ENCODE measurements around the gene MKI67.
"Not testable (repeated sequence)": the region's sequence is repeated elsewhere in the genome, so short reads cannot be mapped to it uniquely, and the experiment has no call there.

Gene MKI67

GRCh38 chr10:128098631-128099030, 27.6 kb downstream of the MKI67 start:
- DNase-seq (ENCODE audit: insufficient read length) (no peak), FAIRE-seq (no peak)
- no peak for TF ChIP-seq TAF1 (IDR thresholded peaks at IDR 0.05; ENCODE audit: borderline replicate concordance, low read depth, low read length)
- TF ChIP-seq POLR2AphosphoS5 (IDR thresholded peaks at IDR 0.05; ENCODE audit: low read depth, low read length), result no peak
- no peak for TF ChIP-seq POLR2A (IDR thresholded peaks at IDR 0.05; ENCODE audit: low read depth, low read length)

GRCh38 chr10:128097783-128098182, 28.4 kb downstream of the MKI67 start:
- no peak for FAIRE-seq
- TF ChIP-seq TAF1 (IDR thresholded peaks at IDR 0.05; ENCODE audit: borderline replicate concordance, low read depth, low read length) (no peak), POLR2AphosphoS5 (IDR thresholded peaks at IDR 0.05; ENCODE audit: low read depth, low read length) (peak; percentile 62; the same call in 1 of the 2 replicates), POLR2A (IDR thresholded peaks at IDR 0.05; ENCODE audit: low read depth, low read length) (no peak; the same call in 1 of the 2 replicates)
- no peak for DNase-seq (ENCODE audit: insufficient read length)

GRCh38 chr10:128096486-128097199, 29.6 kb downstream of the MKI67 start:
- DNase-seq (ENCODE audit: insufficient read length), result no peak

GRCh38 chr10:128095753-128096469, 30.3 kb downstream of the MKI67 start:
- no peak for FAIRE-seq
- no peak for DNase-seq (ENCODE audit: insufficient read length)
- TF ChIP-seq TAF1 (IDR thresholded peaks at IDR 0.05; ENCODE audit: borderline replicate concordance, low read depth, low read length) (no peak), POLR2AphosphoS5 (IDR thresholded peaks at IDR 0.05; ENCODE audit: low read depth, low read length) (0 out of 2 replicates have a peak, but pooled peaks have one; percentile 33)

More at GRCh38 chr10:128096486-128097199, 29.6 kb downstream of the MKI67 start:
- TF ChIP-seq POLR2AphosphoS5 (IDR thresholded peaks at IDR 0.05; ENCODE audit: low read depth, low read length) (peak; percentile 24; the same call in 1 of the 2 replicates), POLR2A (IDR thresholded peaks at IDR 0.05; ENCODE audit: low read depth, low read length) (no peak), TAF1 (IDR thresholded peaks at IDR 0.05; ENCODE audit: borderline replicate concordance, low read depth, low read length) (no peak)
- FAIRE-seq, result no peak

- no peak; the same call in 1 of the 2 replicates for TF ChIP-seq POLR2AphosphoS5 (IDR thresholded peaks at IDR 0.05; ENCODE audit: low read depth, low read length)
- TF ChIP-seq POLR2A (IDR thresholded peaks at IDR 0.05; ENCODE audit: low read depth, low read length), result peak; percentile 32; the same call in 1 of the 2 replicates
- no peak for TF ChIP-seq TAF1 (IDR thresholded peaks at IDR 0.05; ENCODE audit: borderline replicate concordance, low read depth, low read length)
- no peak for DNase-seq (ENCODE audit: insufficient read length)
Observed at GRCh38 chr10:128095027-128095752, 31.0 kb downstream of the MKI67 start.

GRCh38 chr10:128094596-128094995, 31.6 kb downstream of the MKI67 start:
- FAIRE-seq; DNase-seq (ENCODE audit: insufficient read length): not testable (repeated sequence)

More at GRCh38 chr10:128095027-128095752, 31.0 kb downstream of the MKI67 start:
- FAIRE-seq, result no peak

GRCh38 chr10:128092454-128092853, 33.8 kb downstream of the MKI67 start:
- TF ChIP-seq TAF1 (IDR thresholded peaks at IDR 0.05; ENCODE audit: borderline replicate concordance, low read depth, low read length) (no peak), POLR2AphosphoS5 (IDR thresholded peaks at IDR 0.05; ENCODE audit: low read depth, low read length) (no peak), POLR2A (IDR thresholded peaks at IDR 0.05; ENCODE audit: low read depth, low read length) (no peak)
- DNase-seq (ENCODE audit: insufficient read length) (no peak), FAIRE-seq (no peak)

- TF ChIP-seq TAF1 (IDR thresholded peaks at IDR 0.05; ENCODE audit: borderline replicate concordance, low read depth, low read length), result no peak
- DNase-seq (ENCODE audit: insufficient read length) (no peak), FAIRE-seq (no peak)
Observed at GRCh38 chr10:128091636-128092210, 34.5 kb downstream of the MKI67 start.

GRCh38 chr10:128087884-128088709, 38.1 kb downstream of the MKI67 start:
- no peak for TF ChIP-seq POLR2A (IDR thresholded peaks at IDR 0.05; ENCODE audit: low read depth, low read length)
- no peak for TF ChIP-seq TAF1 (IDR thresholded peaks at IDR 0.05; ENCODE audit: borderline replicate concordance, low read depth, low read length)
- no peak for TF ChIP-seq POLR2AphosphoS5 (IDR thresholded peaks at IDR 0.05; ENCODE audit: low read depth, low read length)
- no peak for FAIRE-seq
- DNase-seq (ENCODE audit: insufficient read length), result no peak

GRCh38 chr10:128087146-128087883, 38.9 kb downstream of the MKI67 start:
- TF ChIP-seq POLR2A (IDR thresholded peaks at IDR 0.05; ENCODE audit: low read depth, low read length) (no peak), POLR2AphosphoS5 (IDR thresholded peaks at IDR 0.05; ENCODE audit: low read depth, low read length) (no peak), TAF1 (IDR thresholded peaks at IDR 0.05; ENCODE audit: borderline replicate concordance, low read depth, low read length) (no peak)
- no peak for FAIRE-seq
- DNase-seq (ENCODE audit: insufficient read length), result no peak
